Endothelial cell of umbilical vein (primary cell): Measurements from ENCODE around the gene SEMA4D. TPM values are rescaled to one million over a fixed set of nuclear protein-coding genes. Genes with fewer than 3 reads are reported as not detected.

Source experiments
- BruUV-seq: library from RNA; stranded (reverse); fragments of 400-500 nt; replicated peaks from 2 replicates; lab custom pipeline; 2021; lab: Mats Ljungman, UMichigan
- CTCF ChIA-PET: fragments of 300-600, 350-600 bp; sonication (Branson Sonifier 250); formaldehyde crosslinking; loops from one replicate; lab custom pipeline; 2021; ENCODE audit warnings: antibody characterized with exemption, inconsistent platforms; lab: Charles Lee
- POLR2A ChIA-PET: fragments of 300-600, 350-600 bp; sonication (Branson Sonifier 250); formaldehyde crosslinking; loops from one replicate; lab custom pipeline; 2021; ENCODE audit warnings: antibody characterized with exemption, inconsistent platforms; lab: Charles Lee
- DNase-seq: peaks from one replicate; pipeline ENCODE4 v3.0.0-alpha.2; 2011; ENCODE audit warnings: low read depth, low spot score
- FAIRE-seq: peaks from 2 replicates; lab custom pipeline; 2011; peaks lifted over from hg19 to GRCh38; lab: Jason Lieb, UNC
- H2AFZ ChIP-seq: 2 replicates; pipeline ENCODE4 v1.6.0; 2012; ENCODE audit warnings: low read depth, low read length, control low read depth, inconsistent platforms
- H3K27ac ChIP-seq: 2 replicates; pipeline ENCODE4 v1.5.1; 2011; ENCODE audit warnings: low read depth, mild to moderate bottlenecking, control low read depth, low read length, moderate library complexity; ENCODE audit not compliant: insufficient read depth
- H3K27me3 ChIP-seq, 2 experiments: 2 replicates each; pipeline versions ENCODE4 v1.6.0 to v1.6.1; 2011; ENCODE audit warnings: low read length in 2 of 2, mixed read lengths in 1 of 2; ENCODE audit not compliant: control insufficient read depth in 2 of 2, insufficient read depth in 2 of 2
- H3K36me3 ChIP-seq, 2 experiments: 2 replicates in 1 of 2; 3 replicates in 1 of 2; pipeline ENCODE4 v1.5.1; 2011; ENCODE audit warnings: low read length in 2 of 2, mild to moderate bottlenecking in 1 of 2, moderate library complexity in 1 of 2; ENCODE audit not compliant: control insufficient read depth in 2 of 2, insufficient read depth in 2 of 2; ENCODE audit errors: extremely low read depth in 1 of 2
- H3K4me1 ChIP-seq: 3 replicates; pipeline ENCODE4 v1.5.1; 2011; ENCODE audit warnings: mild to moderate bottlenecking, low read length; ENCODE audit not compliant: control insufficient read depth, insufficient read depth; ENCODE audit errors: extremely low read depth
- H3K4me2 ChIP-seq: 2 replicates; pipeline ENCODE4 v1.6.1; 2011; ENCODE audit warnings: low read length, control low read depth, mixed read lengths; ENCODE audit not compliant: insufficient read depth
- H3K4me3 ChIP-seq, 3 experiments: fragments of 200-600 bp in 1 of 3; sonication (generic), shearing (Covaris generic) in 1 of 3; replicated peaks in 1 of 3; 2 replicates each; pipeline ENCODE4 v1.5.1; 2011 to 2016; ENCODE audit warnings: control low read depth in 3 of 3, low read length in 3 of 3, mild to moderate bottlenecking in 2 of 3, inconsistent platforms in 1 of 3, low read depth in 1 of 3, moderate library complexity in 1 of 3; ENCODE audit not compliant: insufficient read depth in 1 of 3
- H3K79me2 ChIP-seq: 2 replicates; pipeline ENCODE4 v1.6.0; 2012; ENCODE audit warnings: low read length, inconsistent platforms; ENCODE audit not compliant: control insufficient read depth, insufficient read depth
- H3K9ac ChIP-seq: replicated peaks from 2 replicates; pipeline ENCODE3; 2011; ENCODE audit warnings: low read length, control low read depth; ENCODE audit not compliant: insufficient read depth; ENCODE audit errors: extremely low read depth
- H3K9me1 ChIP-seq: replicated peaks from 3 replicates; pipeline ENCODE4 v1.6.0; 2011; ENCODE audit warnings: mild to moderate bottlenecking, low read length; ENCODE audit not compliant: control insufficient read depth, insufficient read depth; ENCODE audit errors: extremely low read depth
- H3K9me3 ChIP-seq: replicated peaks from 2 replicates; pipeline ENCODE4 v1.5.1; 2012; ENCODE audit warnings: low read length, inconsistent platforms; ENCODE audit not compliant: control insufficient read depth, insufficient read depth
- H4K20me1 ChIP-seq: replicated peaks from 2 replicates; pipeline ENCODE3; 2011; ENCODE audit warnings: mild to moderate bottlenecking, low read length; ENCODE audit not compliant: control insufficient read depth, insufficient read depth; ENCODE audit errors: extremely low read depth
- EZH2 ChIP-seq: IDR thresholded peaks from 2 replicates; pipeline ENCODE4 v1.6.1; 2012; ENCODE audit warnings: borderline replicate concordance, low read depth, mild to moderate bottlenecking, moderate library complexity, low read length, inconsistent platforms; ENCODE audit not compliant: severe bottlenecking
- FOS ChIP-seq: IDR thresholded peaks from 2 replicates; pipeline ENCODE4 v1.6.1; 2011; ENCODE audit warnings: mild to moderate bottlenecking, low read length, moderate library complexity, borderline replicate concordance; ENCODE audit not compliant: insufficient read depth
- GATA2 ChIP-seq: IDR thresholded peaks from 2 replicates; pipeline ENCODE4 v1.7.0; 2011; ENCODE audit warnings: low read depth, mild to moderate bottlenecking, moderate library complexity, mixed read lengths, low read length; ENCODE audit not compliant: insufficient read length, insufficient read depth
- JUN ChIP-seq: IDR thresholded peaks from 2 replicates; pipeline ENCODE4 v1.6.1; 2011; ENCODE audit warnings: borderline replicate concordance, low read depth; ENCODE audit not compliant: insufficient read length, insufficient read depth
- MYC ChIP-seq: IDR thresholded peaks from one replicate; pipeline ENCODE4 v1.6.1; 2011; ENCODE audit warnings: mild to moderate bottlenecking, low read depth, low read length
- POLR2A ChIP-seq: IDR thresholded peaks from 2 replicates; pipeline ENCODE4 v1.6.1; 2012; ENCODE audit warnings: low read depth, mild to moderate bottlenecking, control low read depth, low read length
- POLR2AphosphoS5 ChIP-seq: IDR thresholded peaks from 2 replicates; pipeline ENCODE4 v1.6.1; 2012; ENCODE audit warnings: low read depth, mild to moderate bottlenecking, control low read depth, low read length, moderate library complexity; ENCODE audit not compliant: insufficient read depth
- dilution Hi-C: fragments of 300-500 bp; cut with MboI; formaldehyde crosslinking; loops from one replicate; pipeline ENCODE4 v1.15.0; 2019; ENCODE audit warnings: low sequenced_read_pairs; ENCODE audit not compliant: extremely low pct_ligation_motif_present
- intact Hi-C: fragments of 100-400 bp; cut with micrococcal nuclease; formaldehyde crosslinking; loops from one replicate; pipeline ENCODE4 v1.10.0; 2022
- polyA plus RNA-seq, 4 experiments: library from polyadenylated mRNA; depleted of rRNA in 3 of 4; stranded (reverse) in 3 of 4; unstranded in 1 of 4; fragments of >200 nt; gene quantifications; 2 replicates each; pipeline versions ENCODE4 v1.2.1 to v1.2.3, GENCODE V29; 2011 to 2012; ENCODE audit warnings: missing spikeins in 1 of 4
- total RNA-seq: library from RNA; stranded (reverse); gene quantifications from 2 replicates; pipeline ENCODE4 v1.2.3, GENCODE V29; 2021
- TF ChIP-seq, protein P1 (sequence below): IDR thresholded peaks from 2 replicates; pipeline ENCODE4 v1.6.1; 2011; ENCODE audit not compliant: insufficient read depth, insufficient read length
- TF ChIP-seq, protein P2 (sequence below), 2 donors: IDR thresholded peaks; 1 replicate in 1 of 2; 2 replicates in 1 of 2; pipeline ENCODE4 v1.5.1; 2011; ENCODE audit warnings: low read length in 2 of 2, mild to moderate bottlenecking in 2 of 2, moderate library complexity in 2 of 2, control low read depth in 1 of 2, inconsistent platforms in 1 of 2, low read depth in 1 of 2; ENCODE audit not compliant: insufficient read depth in 1 of 2; ENCODE audit errors: extremely low read depth in 1 of 2

SEMA4D gene
- total and polyA plus RNA-seq, 2 donors (not counting 3 experiments of a cell fraction or from before 2014, with no cell fraction given), result 3.9 to 15.7 TPM

DNA sequence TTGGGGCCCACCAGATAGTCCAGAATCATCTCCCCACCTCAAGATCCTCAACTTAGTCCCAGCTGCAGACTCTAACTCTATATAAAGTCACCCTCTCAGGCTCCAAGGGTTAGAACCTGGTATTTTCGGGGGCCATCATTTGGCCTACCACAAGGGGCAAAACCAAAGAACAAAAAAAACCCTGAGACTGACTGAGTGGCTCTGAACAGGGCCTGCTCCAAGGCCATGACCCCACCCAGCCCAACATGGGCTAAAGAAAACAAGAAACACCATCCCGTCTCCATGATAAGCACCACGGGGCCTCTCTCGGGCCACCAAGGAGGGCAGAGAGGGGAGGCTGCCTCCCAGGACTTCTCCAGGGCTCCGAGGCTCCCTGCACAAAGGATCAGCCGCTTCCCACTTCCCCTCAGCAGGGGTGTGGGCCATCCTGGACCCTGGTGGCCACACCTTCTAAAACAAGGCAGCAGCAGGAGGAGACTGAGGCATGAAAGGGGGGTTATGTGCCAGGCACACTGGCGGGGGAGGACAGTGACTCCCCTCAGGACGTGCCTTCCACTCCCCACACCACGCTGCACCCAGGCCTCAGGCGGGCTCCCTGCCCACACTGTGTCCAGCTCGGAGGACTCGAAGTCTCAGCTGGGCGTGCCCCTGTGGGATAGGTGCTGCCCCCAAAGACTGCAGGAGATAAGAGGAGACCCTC is 51.5 kb downstream of the SEMA4D start:
- intact Hi-C loops, result no loop called here
- H3K9me3 ChIP-seq, result no peaks in the 10 kb centered on the region

More for the DNA sequence above, 51.5 kb downstream of the SEMA4D start:
- H3K9me1 ChIP-seq, result no peaks in the 10 kb centered on the region
- no peaks in the 10 kb centered on the region for H3K79me2 ChIP-seq
- no peak overlapping the region for H2AFZ ChIP-seq
- no peak overlapping the region for H3K9ac ChIP-seq
- FAIRE-seq (no peak), DNase-seq (no peak)
- no peaks in the 10 kb centered on the region for H3K27me3 ChIP-seq
- H3K36me3 ChIP-seq, result no peaks in the 10 kb centered on the region
- dilution Hi-C loops, result no loop called here
- CTCF ChIA-PET, result no interaction called here
- POLR2A ChIA-PET, result no interaction called here
- no peak overlapping the region for H3K4me2 ChIP-seq
- H3K27ac ChIP-seq, result no peak overlapping the region
- no peaks in the 10 kb centered on the region for H3K4me1 ChIP-seq
- H4K20me1 ChIP-seq, result no peaks in the 10 kb centered on the region
- no peak for TF ChIP-seq MYC
- TF ChIP-seq FOS, result no peak
- no peak for TF ChIP-seq GATA2
- TF ChIP-seq JUN, result no peak
- no peak for TF ChIP-seq EZH2
- no peak for TF ChIP-seq POLR2AphosphoS5
- TF ChIP-seq POLR2A, result no peak
- TF ChIP-seq, protein P1, sequence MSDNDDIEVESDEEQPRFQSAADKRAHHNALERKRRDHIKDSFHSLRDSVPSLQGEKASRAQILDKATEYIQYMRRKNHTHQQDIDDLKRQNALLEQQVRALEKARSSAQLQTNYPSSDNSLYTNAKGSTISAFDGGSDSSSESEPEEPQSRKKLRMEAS, result no peak
- TF ChIP-seq, protein P2, sequence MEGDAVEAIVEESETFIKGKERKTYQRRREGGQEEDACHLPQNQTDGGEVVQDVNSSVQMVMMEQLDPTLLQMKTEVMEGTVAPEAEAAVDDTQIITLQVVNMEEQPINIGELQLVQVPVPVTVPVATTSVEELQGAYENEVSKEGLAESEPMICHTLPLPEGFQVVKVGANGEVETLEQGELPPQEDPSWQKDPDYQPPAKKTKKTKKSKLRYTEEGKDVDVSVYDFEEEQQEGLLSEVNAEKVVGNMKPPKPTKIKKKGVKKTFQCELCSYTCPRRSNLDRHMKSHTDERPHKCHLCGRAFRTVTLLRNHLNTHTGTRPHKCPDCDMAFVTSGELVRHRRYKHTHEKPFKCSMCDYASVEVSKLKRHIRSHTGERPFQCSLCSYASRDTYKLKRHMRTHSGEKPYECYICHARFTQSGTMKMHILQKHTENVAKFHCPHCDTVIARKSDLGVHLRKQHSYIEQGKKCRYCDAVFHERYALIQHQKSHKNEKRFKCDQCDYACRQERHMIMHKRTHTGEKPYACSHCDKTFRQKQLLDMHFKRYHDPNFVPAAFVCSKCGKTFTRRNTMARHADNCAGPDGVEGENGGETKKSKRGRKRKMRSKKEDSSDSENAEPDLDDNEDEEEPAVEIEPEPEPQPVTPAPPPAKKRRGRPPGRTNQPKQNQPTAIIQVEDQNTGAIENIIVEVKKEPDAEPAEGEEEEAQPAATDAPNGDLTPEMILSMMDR (IDR thresholded peaks at IDR 0.05; ENCODE audit: extremely low read depth in 1 of 2, insufficient read depth in 1 of 2, low read depth in 1 of 2, low read length in 2 of 2), result no peak
- H3K4me3 ChIP-seq, result no peak overlapping the region
- BruUV-seq, result no TSS peak
